Left lobe of liver (tissue), 2 donors: Measurements from ENCODE around the gene MPHOSPH8. TPM values are rescaled to one million over a fixed set of nuclear protein-coding genes. Genes with fewer than 3 reads are reported as not detected.
"Not testable (repeated sequence)": the region's sequence is repeated elsewhere in the genome, so short reads cannot be mapped to it uniquely, and the experiment has no call there.

Experiments used
- ATAC-seq: fragments of 200-7000 bp; cut with Tn5 transposase; one replicate; pipeline ENCODE4 v1.9.1; 2020; ENCODE audit warnings: mild to moderate bottlenecking, moderate library complexity
- DNase-seq: peaks from one replicate; pipeline ENCODE4 v3.0.0-alpha.2; 2020; ENCODE audit warnings: low spot score
- total RNA-seq: library from RNA; stranded (reverse); gene quantifications from one replicate; pipeline ENCODE4 v1.2.1, GENCODE V29; 2021
- donor health status: DM: no; HTN: no; CAD: no; lungs with moderate emphysema.
- donor health status: DM: no; HTN: yes; CAD: no.

The MPHOSPH8 gene
- total RNA-seq, 1 donor from 2014 or later = 9.9 TPM

DNA sequence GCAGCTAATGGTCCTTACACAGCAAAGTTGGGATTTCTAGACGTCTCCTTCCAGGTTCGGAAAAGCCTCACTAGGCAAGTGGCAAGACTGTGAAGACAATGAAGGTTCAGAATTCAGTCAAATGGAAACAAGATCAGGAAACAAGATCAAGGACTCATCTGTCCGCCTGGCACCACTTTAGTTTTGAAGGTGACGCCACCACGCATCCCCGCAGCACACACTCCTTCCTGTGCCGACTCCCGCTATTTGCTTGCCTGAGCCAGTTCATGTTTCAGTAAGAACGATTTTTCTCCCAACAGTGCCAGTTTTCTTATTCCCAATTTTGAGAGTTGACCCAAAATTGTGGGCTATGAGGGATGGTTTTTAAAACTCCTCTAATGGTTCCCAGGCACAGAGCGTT lies 41.4 kb downstream of the MPHOSPH8 start:
- no peak for DNase-seq
- no peak for ATAC-seq

GRCh38 chr13:19676168-19676567 lies 42.7 kb downstream of the MPHOSPH8 start:
- DNase-seq = no peak
- no peak for ATAC-seq

DNA sequence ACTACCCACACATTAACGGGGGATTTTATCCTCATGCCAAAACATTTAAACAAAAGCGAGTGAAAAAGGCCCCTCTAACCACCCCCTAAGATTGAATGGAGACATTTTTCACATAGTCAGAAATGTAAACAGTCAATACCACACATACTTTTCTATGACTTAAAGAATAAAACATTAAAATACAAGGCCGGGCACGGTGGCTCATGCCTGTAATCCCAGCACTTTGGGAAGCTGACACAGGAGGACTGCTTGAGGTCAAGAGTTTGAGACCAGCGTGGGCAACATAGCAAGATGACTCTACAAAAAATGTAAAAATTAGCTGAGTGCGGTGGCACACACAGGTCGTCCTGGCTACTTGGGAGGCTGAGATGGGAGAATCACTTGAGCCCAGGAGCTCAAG lies 47.3 kb downstream of the MPHOSPH8 start:
- no peak for DNase-seq
- no peak for ATAC-seq

- DNase-seq = no peak
These were observed 48.1 kb downstream of the MPHOSPH8 start for GRCh38 chr13:19681517-19681916.

DNA sequence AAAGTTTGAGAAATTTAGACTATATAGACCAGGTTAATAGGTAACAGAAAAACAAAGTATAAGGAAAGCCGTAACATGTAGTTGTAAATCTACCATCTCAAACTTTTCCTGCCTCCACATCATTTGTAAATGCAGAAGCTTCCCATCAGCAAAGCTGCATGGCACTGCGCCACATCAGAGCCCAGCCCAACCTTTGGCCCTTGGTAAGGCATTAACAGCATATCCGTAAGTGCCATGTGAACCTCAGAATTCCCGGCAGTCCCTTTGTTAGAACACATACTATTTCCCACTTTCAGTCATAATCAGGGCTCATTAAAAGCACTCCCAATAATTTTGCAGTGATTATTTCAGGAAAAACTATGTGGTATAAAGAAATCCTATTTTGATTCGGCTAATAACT lies 51.6 kb downstream of the MPHOSPH8 start:
- DNase-seq (peak; percentile 84), ATAC-seq (peak; percentile 98)

More at GRCh38 chr13:19681517-19681916, 48.1 kb downstream of the MPHOSPH8 start:
- ATAC-seq = no peak

DNA sequence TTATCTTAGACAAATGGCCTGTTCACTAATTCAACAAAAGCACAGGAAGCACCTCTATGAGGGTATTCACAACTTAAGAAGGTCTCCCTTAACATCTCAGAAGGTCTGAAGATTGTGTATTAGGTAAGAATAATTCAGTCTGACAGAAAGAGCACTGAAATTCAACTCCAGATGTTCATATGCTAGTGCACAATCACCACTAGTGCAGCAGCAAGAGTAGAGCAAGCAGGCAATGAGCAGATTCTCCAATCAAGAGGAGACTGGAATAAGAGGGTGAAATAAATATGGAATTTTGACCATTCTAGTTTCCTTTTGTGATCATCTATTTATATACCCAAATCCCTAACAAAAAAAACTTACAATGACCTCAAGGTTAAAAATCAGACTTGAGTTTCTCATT lies 52.0 kb downstream of the MPHOSPH8 start:
- ATAC-seq = peak; percentile 51
- DNase-seq = no peak

- not testable (repeated sequence) for ATAC-seq, DNase-seq
These were observed 58.0 kb downstream of the MPHOSPH8 start for GRCh38 chr13:19691447-19691846.

DNA sequence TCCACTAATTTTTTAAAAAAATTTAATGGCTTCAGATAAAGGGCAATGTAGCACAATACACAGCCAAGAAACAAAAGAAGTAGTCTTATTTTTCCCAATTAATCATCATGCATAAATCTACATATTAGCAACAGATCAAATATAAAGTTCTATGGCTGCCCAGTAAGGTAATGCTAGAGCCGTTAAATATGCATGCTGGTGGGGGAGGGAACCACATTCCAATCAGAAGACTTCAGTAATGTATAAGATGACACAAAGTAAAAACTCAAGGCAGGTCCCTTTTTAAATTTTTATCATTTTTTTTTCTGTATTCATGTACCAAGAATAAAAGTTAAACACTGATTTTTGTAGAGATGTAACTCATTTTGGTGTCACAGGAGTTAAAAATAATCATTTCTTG lies 62.0 kb downstream of the MPHOSPH8 start:
- ATAC-seq (no peak), DNase-seq (no peak)

- DNase-seq = no peak
- ATAC-seq = no peak
These were observed 62.4 kb downstream of the MPHOSPH8 start for GRCh38 chr13:19695829-19696228.

DNA sequence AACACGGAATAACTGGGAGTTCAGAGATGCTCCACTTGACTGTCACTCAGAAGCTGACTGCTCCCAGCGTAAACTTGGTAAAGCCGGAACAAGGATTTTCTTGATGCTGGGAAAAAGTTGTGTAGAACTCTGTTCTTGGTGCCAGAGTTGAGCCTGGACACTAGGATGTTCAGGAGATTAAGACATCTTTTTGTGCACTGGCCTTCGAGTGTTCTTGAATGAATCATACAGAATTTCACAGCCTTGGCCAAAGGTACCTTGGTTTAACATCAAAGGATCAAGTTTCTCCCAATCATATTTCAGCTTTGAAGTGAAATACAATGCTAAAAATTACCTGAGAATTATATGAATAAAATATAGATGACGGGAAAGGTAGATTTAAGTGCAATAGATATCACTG lies 67.5 kb downstream of the MPHOSPH8 start:
- DNase-seq, ATAC-seq: not testable (repeated sequence)

DNA sequence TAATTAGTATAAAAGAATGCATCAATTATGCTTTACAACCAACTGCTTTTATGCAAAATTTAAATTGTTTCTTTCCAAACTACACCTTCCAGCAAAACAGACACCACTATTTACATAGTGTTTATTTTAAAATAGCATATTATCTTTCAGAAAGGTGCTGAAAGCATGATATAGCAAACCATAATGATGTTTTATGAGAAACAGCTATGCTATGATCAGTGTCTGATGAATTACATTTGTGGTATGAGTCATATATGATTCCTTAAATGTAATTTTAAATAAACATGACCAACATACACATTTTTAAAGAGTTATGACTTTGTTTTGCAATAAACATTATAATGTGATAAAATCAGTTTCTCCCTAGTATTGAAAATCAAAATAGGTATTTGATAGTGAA lies 68.2 kb downstream of the MPHOSPH8 start:
- DNase-seq, ATAC-seq: not testable (repeated sequence)

DNA sequence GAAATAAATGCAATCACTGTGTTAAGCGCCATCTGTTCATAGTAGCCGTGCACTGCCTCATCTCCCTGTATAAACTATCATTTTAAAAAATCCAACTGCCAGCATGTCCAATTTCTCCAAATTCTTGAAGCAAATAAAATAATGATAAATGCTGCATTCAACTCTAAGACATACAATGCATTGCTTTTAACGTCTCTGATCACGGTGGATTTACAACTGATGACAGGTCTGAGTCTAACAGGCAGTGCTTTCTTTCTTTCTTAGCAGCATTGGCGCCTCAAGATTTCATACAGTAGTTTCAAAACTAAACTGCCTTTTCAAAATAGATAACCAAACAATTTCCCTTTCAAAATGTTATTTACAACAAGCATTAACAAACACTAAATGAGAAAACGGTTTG lies 70.8 kb downstream of the MPHOSPH8 start:
- ATAC-seq, DNase-seq: not testable (repeated sequence)

- DNase-seq, ATAC-seq: not testable (repeated sequence)
These were observed 75.6 kb downstream of the MPHOSPH8 start for GRCh38 chr13:19709039-19709438.

- not testable (repeated sequence) for ATAC-seq, DNase-seq
These were observed 76.3 kb downstream of the MPHOSPH8 start for GRCh38 chr13:19709782-19710181.

GRCh38 chr13:19713186-19713965 lies 79.9 kb downstream of the MPHOSPH8 start:
- DNase-seq (no peak), ATAC-seq (peak; percentile 18)

- DNase-seq = no peak
- ATAC-seq = peak; percentile 21
These were observed 86.6 kb downstream of the MPHOSPH8 start for GRCh38 chr13:19720039-19720438.

Other genes starting within 250 kb of the MPHOSPH8 start
- not detected for gene TPTE2, start 72.1 kb upstream of the MPHOSPH8 start, total RNA-seq
- gene PSPC1, start 149.3 kb downstream of the MPHOSPH8 start, total RNA-seq = 11.2 TPM
- 4.0 TPM for gene ZMYM5, start 230.0 kb downstream of the MPHOSPH8 start, total RNA-seq